SH-SY5Y (cell line): ENCODE results near the gene CLEC6A.

Source experiments
- GATA2 ChIP-seq: IDR thresholded peaks from 2 replicates; pipeline ENCODE4 v1.6.1; 2011; ENCODE audit warnings: mild to moderate bottlenecking, low read depth, low read length
- GATA3 ChIP-seq: IDR thresholded peaks from 2 replicates; pipeline ENCODE4 v1.6.1; 2011; ENCODE audit warnings: low read depth, mild to moderate bottlenecking, low read length, moderate library complexity

- no peak for TF ChIP-seq GATA2
- no peak for TF ChIP-seq GATA3
Measured at GRCh38 chr12:8453021-8453513, 2.7 kb upstream of the CLEC6A start.
